ENCODE measurements around the gene CHPT1.
A peak's percentile ranks its signal among the peaks of the same experiment; 100 is the strongest.

CHPT1 gene

GRCh38 chr12:101763246-101763931 is 65.9 kb downstream of the CHPT1 start:
- DNase-seq (ENCODE audit: low spot score), result peak; percentile 63

- DNase-seq (ENCODE audit: low spot score), result no peak
These were observed 66.8 kb downstream of the CHPT1 start for GRCh38 chr12:101764051-101764792.

- no peak for DNase-seq (ENCODE audit: low spot score)
These were observed 70.1 kb downstream of the CHPT1 start for GRCh38 chr12:101767537-101767936.

- no peak for DNase-seq (ENCODE audit: low spot score)
These were observed 71.3 kb downstream of the CHPT1 start for GRCh38 chr12:101768781-101769180.

- no peak for DNase-seq (ENCODE audit: low spot score)
These were observed 72.4 kb downstream of the CHPT1 start for GRCh38 chr12:101769865-101770264.

GRCh38 chr12:101772012-101772775 is 74.8 kb downstream of the CHPT1 start:
- peak; percentile 56 for DNase-seq (ENCODE audit: low spot score)

- peak; percentile 88 for DNase-seq (ENCODE audit: low spot score)
These were observed 76.3 kb downstream of the CHPT1 start for GRCh38 chr12:101773650-101774162.

- DNase-seq (ENCODE audit: low spot score), result no peak
These were observed 78.4 kb downstream of the CHPT1 start for GRCh38 chr12:101775816-101776215.

- peak; percentile 80 for DNase-seq (ENCODE audit: low spot score)
These were observed 80.0 kb downstream of the CHPT1 start for GRCh38 chr12:101777485-101777884.

GRCh38 chr12:101777978-101778377 is 80.5 kb downstream of the CHPT1 start:
- no peak for DNase-seq (ENCODE audit: low spot score)
